Esophagus squamous epithelium (tissue), 5 donors: ENCODE data around the gene RAI14. TPM values are rescaled to one million over a fixed set of nuclear protein-coding genes. Genes with fewer than 3 reads are reported as not detected.

ENCODE experiments used
- DNase-seq: peaks from one replicate; lab custom pipeline; 2025; lab: John Stamatoyannopoulos, UW
- H3K27ac ChIP-seq, 4 donors: fragments of 200-600 bp; sonication (generic); one replicate each; pipeline ENCODE4 v1.5.1; 2016 to 2019; ENCODE audit warnings: mild to moderate bottlenecking in 1 of 4
- H3K27me3 ChIP-seq, 4 donors: fragments of 200-600 bp; sonication (generic); 1 replicate in 3 of 4; 2 replicates in 1 of 4; pipeline versions ENCODE4 v1.5.1 to v1.6.0; 2017 to 2021; ENCODE audit warnings: antibody characterized with exemption in 1 of 4
- H3K36me3 ChIP-seq, 3 donors: fragments of 200-600 bp; sonication (generic); one replicate each; pipeline ENCODE4 v1.5.1; 2016 to 2019
- H3K4me1 ChIP-seq, 3 donors: fragments of 200-600 bp; sonication (generic); one replicate each; pipeline ENCODE4 v1.5.1; 2017 to 2019
- H3K4me3 ChIP-seq, 4 donors: fragments of 200-600 bp; sonication (generic); 1 replicate in 3 of 4; 2 replicates in 1 of 4; pipeline ENCODE4 v1.5.1; 2016 to 2019; ENCODE audit warnings: mild to moderate bottlenecking in 2 of 4, moderate library complexity in 1 of 4
- H3K9me3 ChIP-seq, 3 donors: fragments of 200-600 bp; sonication (generic); one replicate each; pipeline ENCODE4 v1.5.1; 2016 to 2019
- POLR2A ChIP-seq, 4 donors: fragments of 450-650 bp; IDR thresholded peaks; one replicate each; pipeline ENCODE4 v1.6.1; 2017; ENCODE audit warnings: antibody characterized with exemption in 4 of 4, mild to moderate bottlenecking in 4 of 4, moderate library complexity in 3 of 4
- WGBS, 2 donors: methylation state at CpG; one replicate each; pipeline ENCODE4 v1.1.5; 2018; 5-methylcytosine and 5-hydroxymethylcytosine counted together
- intact Hi-C: fragments of 100-400 bp; cut with DNase I; formaldehyde crosslinking; loops from one replicate; pipeline ENCODE4 v1.15.0; 2022
- total RNA-seq, 4 donors: library from RNA; depleted of rRNA; stranded (reverse); fragments of >200 nt; gene quantifications; one replicate each; pipeline ENCODE4 v1.1.0, GENCODE V29; 2016
- TF ChIP-seq, protein P1 (sequence below), 6 experiments: fragments of 450-650 bp in 4 of 6; fragments of 200-600 bp in 2 of 6; sonication (generic) in 2 of 6; IDR thresholded peaks; one replicate each; pipeline ENCODE4 v1.5.1; 2016 to 2019; ENCODE audit warnings: antibody characterized with exemption in 6 of 6, mild to moderate bottlenecking in 4 of 6, moderate library complexity in 4 of 6
- donor health status: DM: yes; HTN: yes; CAD: no.

Gene RAI14
- total RNA-seq, 4 donors from 2014 or later, result 5.2 to 18.7 (median 9.0) TPM

DNA sequence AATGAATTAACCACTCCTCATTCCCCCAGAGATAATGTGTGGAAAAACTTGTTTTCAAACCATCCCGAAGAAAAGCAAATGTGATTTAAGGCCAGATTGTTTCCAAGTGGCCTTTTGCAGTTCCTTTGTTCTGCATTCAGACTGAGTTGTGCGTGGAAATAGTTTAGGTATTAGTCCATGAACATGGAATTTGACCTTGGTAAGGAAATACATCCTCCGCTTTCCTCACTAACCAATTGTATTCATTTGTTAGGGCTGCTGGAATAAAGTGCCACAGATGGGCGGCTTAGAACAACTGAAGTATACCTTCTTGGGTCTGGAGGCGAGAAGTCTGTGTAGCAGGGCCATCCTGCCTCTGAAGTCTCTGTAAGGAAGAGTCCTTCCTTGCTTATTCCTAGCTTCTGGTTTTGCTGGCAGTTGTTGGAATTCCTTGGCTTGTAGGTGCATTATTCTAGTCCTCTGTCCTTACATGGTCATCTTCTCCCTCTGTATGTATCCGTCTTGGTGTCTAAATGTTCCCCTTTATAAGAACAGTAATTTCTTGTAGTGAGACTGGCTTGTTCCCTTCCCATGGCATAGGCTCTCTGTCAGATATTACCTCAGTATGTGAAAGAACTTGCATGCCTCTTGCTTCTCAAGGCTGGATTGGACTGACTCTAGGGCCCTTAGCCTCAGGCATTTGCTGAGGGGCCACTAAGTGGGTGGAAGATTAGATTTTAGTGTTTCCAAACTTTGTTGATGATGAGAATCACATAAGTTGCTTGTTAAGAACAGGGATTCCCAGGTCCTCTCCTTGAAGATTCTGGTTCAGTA is 53.9 kb downstream of the RAI14 start:
- intact Hi-C loops, result no loop called here
- Histone ChIP-seq H3K36me3 (no peaks in the 10 kb centered on the region), H3K4me1 (peaks cover 0 to 18% (median 0%) of the 10 kb centered on the region in 3 donors), H3K9me3 (no peaks in the 10 kb centered on the region), H3K27ac (peak overlapping the region in 3 of 4 donors; percentile 35 to 53 (median 36)), H3K27me3 (no peaks in the 10 kb centered on the region), H3K4me3 (no peak overlapping the region)
- no peak for DNase-seq
- TF ChIP-seq, protein P1, sequence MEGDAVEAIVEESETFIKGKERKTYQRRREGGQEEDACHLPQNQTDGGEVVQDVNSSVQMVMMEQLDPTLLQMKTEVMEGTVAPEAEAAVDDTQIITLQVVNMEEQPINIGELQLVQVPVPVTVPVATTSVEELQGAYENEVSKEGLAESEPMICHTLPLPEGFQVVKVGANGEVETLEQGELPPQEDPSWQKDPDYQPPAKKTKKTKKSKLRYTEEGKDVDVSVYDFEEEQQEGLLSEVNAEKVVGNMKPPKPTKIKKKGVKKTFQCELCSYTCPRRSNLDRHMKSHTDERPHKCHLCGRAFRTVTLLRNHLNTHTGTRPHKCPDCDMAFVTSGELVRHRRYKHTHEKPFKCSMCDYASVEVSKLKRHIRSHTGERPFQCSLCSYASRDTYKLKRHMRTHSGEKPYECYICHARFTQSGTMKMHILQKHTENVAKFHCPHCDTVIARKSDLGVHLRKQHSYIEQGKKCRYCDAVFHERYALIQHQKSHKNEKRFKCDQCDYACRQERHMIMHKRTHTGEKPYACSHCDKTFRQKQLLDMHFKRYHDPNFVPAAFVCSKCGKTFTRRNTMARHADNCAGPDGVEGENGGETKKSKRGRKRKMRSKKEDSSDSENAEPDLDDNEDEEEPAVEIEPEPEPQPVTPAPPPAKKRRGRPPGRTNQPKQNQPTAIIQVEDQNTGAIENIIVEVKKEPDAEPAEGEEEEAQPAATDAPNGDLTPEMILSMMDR (IDR thresholded peaks at IDR 0.05), result no peak
- no peak for TF ChIP-seq POLR2A (IDR thresholded peaks at IDR 0.05)
- WGBS, 2 donors, result 70 to 75% methylated on average over 6 of the region's 6 CpGs

DNA sequence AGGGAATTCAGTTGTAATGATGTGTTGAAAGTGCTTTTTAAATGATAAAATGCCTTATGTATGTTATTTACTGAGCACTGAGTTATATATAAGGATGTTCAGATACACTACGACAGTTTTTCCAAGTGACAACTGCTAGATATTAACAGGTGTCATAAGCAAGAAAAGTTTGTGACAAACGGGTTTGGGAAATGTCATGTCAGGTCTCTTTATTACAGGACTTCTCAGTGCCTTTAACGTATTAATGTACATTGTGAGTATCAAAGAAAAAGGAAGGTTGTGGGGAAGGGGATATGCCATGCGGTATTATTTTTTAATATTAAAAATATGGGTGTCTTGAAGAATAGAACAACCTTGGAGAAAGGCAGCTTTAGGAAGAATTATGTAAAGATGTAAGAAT is 56.4 kb downstream of the RAI14 start:
- DNase-seq, result no peak
- no peaks in the 10 kb centered on the region for H3K9me3 ChIP-seq
- WGBS, 2 donors, result 90 to 91% methylated on average over 4 of the region's 4 CpGs

DNA sequence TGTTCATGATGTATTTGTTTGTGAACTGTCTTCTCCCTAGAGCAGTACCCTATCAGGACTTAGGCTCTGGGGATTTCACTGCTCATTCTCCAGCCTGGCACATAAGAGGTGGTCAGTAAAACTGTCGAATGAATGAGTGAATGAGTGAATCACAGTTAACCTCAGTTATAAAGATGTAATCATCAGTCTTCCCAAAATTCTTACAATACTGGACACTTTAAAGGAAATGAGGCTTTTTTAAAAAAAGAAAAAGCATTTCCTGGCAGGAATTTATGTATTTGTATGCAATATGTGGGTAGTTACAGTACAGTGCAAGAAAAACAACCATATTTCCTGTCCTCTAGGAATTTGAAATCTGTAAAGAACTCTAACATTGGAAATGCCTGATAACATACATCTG is 59.6 kb downstream of the RAI14 start:
- Histone ChIP-seq H3K27me3 (no peaks in the 10 kb centered on the region), H3K27ac (no peak overlapping the region), H3K4me1 (peaks cover 0 to 5% (median 0%) of the 10 kb centered on the region in 3 donors), H3K36me3 (no peaks in the 10 kb centered on the region), H3K4me3 (no peak overlapping the region), H3K9me3 (no peaks in the 10 kb centered on the region)
- WGBS, 2 donors, result 70 to 92% methylated on average over 1 of the region's 1 CpG
- intact Hi-C loops, result no loop called here
- no peak for DNase-seq
- TF ChIP-seq, protein P1 (IDR thresholded peaks at IDR 0.05), result no peak
- no peak for TF ChIP-seq POLR2A (IDR thresholded peaks at IDR 0.05)

More for the DNA sequence above, 56.4 kb downstream of the RAI14 start:
- intact Hi-C loops, result no loop called here
- no peak for TF ChIP-seq POLR2A (IDR thresholded peaks at IDR 0.05)
- TF ChIP-seq, protein P1 (IDR thresholded peaks at IDR 0.05), result no peak
- H3K27ac ChIP-seq, result no peak overlapping the region
- H3K36me3 ChIP-seq, result no peaks in the 10 kb centered on the region
- no peaks in the 10 kb centered on the region for H3K27me3 ChIP-seq
- peaks cover 0 to 10% (median 5%) of the 10 kb centered on the region in 3 donors for H3K4me1 ChIP-seq
- no peak overlapping the region for H3K4me3 ChIP-seq

DNA sequence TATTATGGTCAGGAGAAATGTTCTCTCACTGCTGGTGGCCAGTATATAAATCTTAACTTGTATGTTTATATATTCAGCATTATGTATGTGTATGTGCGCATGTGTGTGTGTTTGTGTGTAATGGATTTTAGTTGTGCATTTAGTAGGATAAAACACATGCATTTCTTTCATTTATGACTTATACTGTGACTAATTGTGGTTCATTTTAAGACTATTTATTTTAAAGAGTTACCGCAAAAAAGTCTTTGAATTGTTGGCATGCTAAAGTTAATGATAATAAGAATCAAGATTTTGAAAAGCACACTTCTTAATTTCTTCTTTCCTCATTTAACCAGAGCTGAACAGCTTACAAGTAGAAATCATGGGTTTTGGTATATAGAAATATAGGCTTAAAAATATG is 60.9 kb downstream of the RAI14 start:
- Histone ChIP-seq H3K9me3 (no peaks in the 10 kb centered on the region), H3K4me1 (peaks cover 0 to 5% (median 0%) of the 10 kb centered on the region in 3 donors), H3K4me3 (no peak overlapping the region), H3K27me3 (no peaks in the 10 kb centered on the region), H3K36me3 (no peaks in the 10 kb centered on the region), H3K27ac (no peak overlapping the region)
- no peak for TF ChIP-seq POLR2A (IDR thresholded peaks at IDR 0.05)
- TF ChIP-seq, protein P1 (IDR thresholded peaks at IDR 0.05), result no peak
- WGBS, 2 donors, result 76 to 79% methylated on average over 2 of the region's 2 CpGs
- intact Hi-C loops, result no loop called here
- no peak for DNase-seq
